ENCODE results near the gene HNF1B. TPM values are rescaled to one million over a fixed set of nuclear protein-coding genes. Genes with fewer than 3 reads are reported as not detected.

Gene HNF1B
- total and polyA plus RNA-seq, 12 donors, result not detected

GRCh38 chr17:37729905-37730304 lies 15.0 kb downstream of the HNF1B start:
- Histone ChIP-seq H3K9me3 (no peaks in the 10 kb centered on the region), H3K4me1 (no peaks in the 10 kb centered on the region), H3K4me3 (no peak overlapping the region), H3K27ac (no peak overlapping the region), H3K36me3 (no peaks in the 10 kb centered on the region), H3K27me3 (peaks cover 0 to 9% (median 3%) of the 10 kb centered on the region in 7 donors)
- no peak for ATAC-seq
- 59% methylated on average over 6 of the region's 6 CpGs for WGBS, 2 donors
- TF ChIP-seq CTCF (IDR thresholded peaks at IDR 0.05), result no peak
- intact Hi-C loops (cut with DNase I), result no loop called here
- DNase-seq, result no peak

- peaks cover 0 to 7% (median 0%) of the 10 kb centered on the region in 7 donors for H3K27me3 ChIP-seq
- no peaks in the 10 kb centered on the region for H3K9me3 ChIP-seq
- intact Hi-C loops (cut with DNase I), result no loop called here
- TF ChIP-seq CTCF (IDR thresholded peaks at IDR 0.05), result no peak
- ATAC-seq (no peak), DNase-seq (no peak)
- no peak overlapping the region for H3K27ac ChIP-seq
- WGBS, 2 donors, result 81 to 86% methylated on average over 12 of the region's 12 CpGs
- no peak overlapping the region for H3K4me3 ChIP-seq
- no peaks in the 10 kb centered on the region for H3K4me1 ChIP-seq
- H3K36me3 ChIP-seq, result no peaks in the 10 kb centered on the region
Observed at GRCh38 chr17:37726891-37727675, 17.8 kb downstream of the HNF1B start.

- no peak overlapping the region for H3K27ac ChIP-seq
- no peaks in the 10 kb centered on the region for H3K4me1 ChIP-seq
- no peak overlapping the region for H3K4me3 ChIP-seq
- intact Hi-C loops (cut with DNase I), result no loop called here
- DNase-seq, result no peak
- WGBS, 2 donors, result 80 to 89% methylated on average over 3 of the region's 3 CpGs
- no peak for ATAC-seq
- no peak for TF ChIP-seq CTCF (IDR thresholded peaks at IDR 0.05)
- no peaks in the 10 kb centered on the region for H3K9me3 ChIP-seq
- H3K27me3 ChIP-seq, result peaks cover 0 to 7% (median 0%) of the 10 kb centered on the region in 7 donors
- H3K36me3 ChIP-seq, result no peaks in the 10 kb centered on the region
Observed at GRCh38 chr17:37726248-37726647, 18.6 kb downstream of the HNF1B start.

GRCh38 chr17:37725601-37726146 lies 19.2 kb downstream of the HNF1B start:
- TF ChIP-seq CTCF (IDR thresholded peaks at IDR 0.05), result no peak
- H3K36me3 ChIP-seq, result no peaks in the 10 kb centered on the region
- 62 to 65% methylated on average over 4 of the region's 4 CpGs for WGBS, 2 donors
- peaks cover 0 to 2% (median 0%) of the 10 kb centered on the region in 7 donors for H3K27me3 ChIP-seq
- intact Hi-C loops (cut with DNase I), result no loop called here
- no peak for ATAC-seq
- no peak overlapping the region for H3K4me3 ChIP-seq
- no peaks in the 10 kb centered on the region for H3K9me3 ChIP-seq
- DNase-seq, result no peak
- no peaks in the 10 kb centered on the region for H3K4me1 ChIP-seq
- no peak overlapping the region for H3K27ac ChIP-seq
